HepG2 (cell line): ENCODE data around the gene CTNND1. TPM values are rescaled to one million over a fixed set of nuclear protein-coding genes. Genes with fewer than 3 reads are reported as not detected.

Experiments used
- ATAC-seq: fragments of 200-7000 bp; cut with Tn5 transposase; 3 replicates; pipeline ENCODE4 v1.9.1; 2020; ENCODE audit warnings: mild to moderate bottlenecking, moderate library complexity
- BruUV-seq: library from RNA; stranded (reverse); fragments of 400-500 nt; replicated peaks from 2 replicates; lab custom pipeline; 2021; lab: Mats Ljungman, UMichigan
- CTCF ChIA-PET: fragments of 300-600 bp; formaldehyde crosslinking; extraction: SDS; loops from one replicate; lab custom pipeline; 2021; ENCODE audit warnings: low total read pairs, inconsistent platforms, low intra/inter-chr PET ratio; lab: Yijun Ruan, JAX
- POLR2A ChIA-PET: fragments of 350-600 bp; sonication (Branson Sonifier 250); formaldehyde crosslinking; loops from one replicate; lab custom pipeline; 2020; ENCODE audit warnings: antibody characterized with exemption, inconsistent platforms; lab: Yijun Ruan, JAX
- DNase-seq: peaks from one replicate; pipeline ENCODE4 v3.0.0-alpha.2; 2015; ENCODE audit warnings: low spot score
- FAIRE-seq: peaks from 3 replicates; lab custom pipeline; 2011; peaks lifted over from hg19 to GRCh38; lab: Jason Lieb, UNC
- H2AFZ ChIP-seq: one replicate; pipeline ENCODE4 v1.6.1; 2011; ENCODE audit warnings: low read length, inconsistent platforms
- H3K27ac ChIP-seq: fragments of 300-600 bp; 3 replicates; pipeline ENCODE4 v1.8.0; 2011; ENCODE audit warnings: mixed run types, mild to moderate bottlenecking, mixed read lengths, low read length, inconsistent platforms; ENCODE audit not compliant: insufficient read depth; ENCODE audit errors: extremely low read length
- H3K27me3 ChIP-seq, 2 experiments: fragments of 200-600 bp in 1 of 2; 2 replicates in 1 of 2; 3 replicates in 1 of 2; pipeline versions ENCODE4 v1.6.0 to v1.8.0; 2011; ENCODE audit warnings: low read length in 2 of 2, mild to moderate bottlenecking in 2 of 2, moderate library complexity in 2 of 2, inconsistent platforms in 1 of 2; ENCODE audit not compliant: insufficient read depth in 2 of 2, control insufficient read depth in 1 of 2
- H3K36me3 ChIP-seq, 2 experiments: fragments of 200-600 bp in 1 of 2; replicated peaks in 1 of 2; 2 replicates in 1 of 2; 3 replicates in 1 of 2; pipeline versions ENCODE4 v1.5.1 to v1.8.0; 2011; ENCODE audit warnings: low read length in 2 of 2, inconsistent platforms in 1 of 2; ENCODE audit not compliant: insufficient read depth in 2 of 2, control insufficient read depth in 1 of 2
- H3K4me1 ChIP-seq: 2 replicates; pipeline ENCODE4 v1.5.1; 2012; ENCODE audit warnings: low read length, inconsistent platforms; ENCODE audit not compliant: insufficient read depth
- H3K4me2 ChIP-seq: 2 replicates; pipeline ENCODE4 v1.6.0; 2011; ENCODE audit warnings: low read depth, low read length, inconsistent platforms
- H3K4me3 ChIP-seq, 3 experiments: fragments of 200-600 bp in 1 of 3; sonication (generic), shearing (Covaris generic) in 1 of 3; replicated peaks in 1 of 3; 2 replicates each; pipeline ENCODE4 v1.5.1; 2011 to 2016; ENCODE audit warnings: low read length in 3 of 3, inconsistent platforms in 2 of 3, low read depth in 2 of 3, mild to moderate bottlenecking in 2 of 3, control low read depth in 1 of 3, mixed read lengths in 1 of 3; ENCODE audit not compliant: insufficient read depth in 1 of 3
- H3K79me2 ChIP-seq: one replicate; pipeline ENCODE4 v1.6.1; 2011; ENCODE audit warnings: low read length, inconsistent platforms; ENCODE audit not compliant: insufficient read depth
- H3K9ac ChIP-seq: 2 replicates; pipeline ENCODE4 v1.6.0; 2011; ENCODE audit warnings: mild to moderate bottlenecking, low read depth, low read length, inconsistent platforms; ENCODE audit not compliant: insufficient read depth
- H3K9me3 ChIP-seq: 2 replicates; pipeline ENCODE4 v1.5.1; 2012; ENCODE audit warnings: mild to moderate bottlenecking, low read length
- H4K20me1 ChIP-seq: 2 replicates; pipeline ENCODE4 v1.6.0; 2011; ENCODE audit warnings: inconsistent platforms, mild to moderate bottlenecking, low read length, moderate library complexity; ENCODE audit not compliant: insufficient read depth
- HNF1B ChIP-seq: sonication (generic); formaldehyde crosslinking; IDR thresholded peaks from 2 replicates; pipeline ENCODE4 v1.5.1; 2020; ENCODE audit warnings: mild to moderate bottlenecking, moderate library complexity, missing genetic modification reagents
- POGZ ChIP-seq: sonication (generic); formaldehyde crosslinking; IDR thresholded peaks from 2 replicates; pipeline ENCODE4 v1.4.0; 2020; ENCODE audit warnings: mild to moderate bottlenecking, missing genetic modification reagents
- SP2 ChIP-seq: sonication (generic); formaldehyde crosslinking; IDR thresholded peaks from 2 replicates; pipeline ENCODE4 v1.5.1; 2020; ENCODE audit warnings: mild to moderate bottlenecking, missing genetic modification reagents
- YEATS4 ChIP-seq: sonication (generic); formaldehyde crosslinking; IDR thresholded peaks from 2 replicates; pipeline ENCODE4 v1.4.0; 2020; ENCODE audit warnings: missing genetic modification reagents, borderline replicate concordance
- ZNF138 ChIP-seq: sonication (generic); formaldehyde crosslinking; IDR thresholded peaks from 2 replicates; pipeline ENCODE4 v1.5.0; 2020; ENCODE audit warnings: mild to moderate bottlenecking, low read depth, missing genetic modification reagents
- ZNF142 ChIP-seq: sonication (generic); formaldehyde crosslinking; IDR thresholded peaks from 2 replicates; pipeline ENCODE4 v1.4.0; 2020; ENCODE audit warnings: missing genetic modification reagents
- ZNF577 ChIP-seq: sonication (generic); formaldehyde crosslinking; IDR thresholded peaks from 2 replicates; pipeline ENCODE4 v1.4.0; 2020; ENCODE audit warnings: mild to moderate bottlenecking, low read depth, missing genetic modification reagents, borderline replicate concordance
- ZNF710 ChIP-seq: sonication (generic); formaldehyde crosslinking; IDR thresholded peaks from 2 replicates; pipeline ENCODE4 v1.5.0; 2020; ENCODE audit warnings: mild to moderate bottlenecking, missing genetic modification reagents, borderline replicate concordance
- ZSCAN31 ChIP-seq: sonication (generic); formaldehyde crosslinking; IDR thresholded peaks from 2 replicates; pipeline ENCODE4 v1.5.0; 2020; ENCODE audit warnings: low read depth, mild to moderate bottlenecking, missing genetic modification reagents
- WGBS: methylation state at CpG from one replicate; pipeline ENCODE4 v1.1.6; 2017; ENCODE audit warnings: low lambda C conversion rate; 5-methylcytosine and 5-hydroxymethylcytosine counted together
- in situ Hi-C: cut with HindIII; loops from 2 replicates; pipeline ENCODE4 v1.10.0; 2017; ENCODE audit warnings: low pct_unique_long_range_greater_than_20kb; ENCODE audit not compliant: extremely low pct_ligation_motif_present
- intact Hi-C: fragments of 100-400 bp; cut with micrococcal nuclease; formaldehyde crosslinking; loops from one replicate; pipeline ENCODE4 v1.10.0; 2022; ENCODE audit not compliant: unreplicated experiment
- polyA plus RNA-seq, 8 experiments: library from polyadenylated mRNA; depleted of rRNA in 3 of 8; stranded (reverse) in 7 of 8; unstranded in 1 of 8; fragments of >200 nt; fragmentation: Illumina TruSeq in 4 of 8; extraction: Trizol in 4 of 8; gene quantifications; 2 replicates each; pipeline versions ENCODE4 v1.2.1 to v1.2.3, GENCODE V29; 2011 to 2016; ENCODE audit warnings: low read depth in 4 of 8, missing spikeins in 1 of 8, mixed read lengths in 1 of 8; ENCODE audit not compliant: insufficient read depth in 1 of 8
- total RNA-seq, 5 experiments: library from RNA; depleted of rRNA; stranded (reverse); fragments of >200 nt; fragmentation: Illumina TruSeq; extraction: Trizol; gene quantifications; 2 replicates each; pipeline ENCODE4 v1.2.3, GENCODE V29; 2016; ENCODE audit warnings: low read depth in 1 of 5

Gene CTNND1
- total and polyA plus RNA-seq, 2 of the 13 experiments (the other 11 are each of a cell fraction or from before 2014, with no cell fraction given): 117 to 128 TPM

- POLR2A ChIA-PET: interaction anchor here (0.7 to 11.1 kb wide), 2 partner anchors 8 to 27 kb away, joined by 4 to 215 read pairs; partner anchors contain the start of gene CTNND1
- Histone ChIP-seq H4K20me1 (peaks cover 55% of the 10 kb centered on the region), H2AFZ (no peak overlapping the region), H3K27ac (no peak overlapping the region), H3K4me3 (no peak overlapping the region), H3K27me3 (no peaks in the 10 kb centered on the region), H3K4me2 (no peak overlapping the region), H3K9me3 (no peaks in the 10 kb centered on the region), H3K36me3 (no peaks in the 10 kb centered on the region; a peak in 4 of 5 replicates), H3K79me2 (peaks cover 92% of the 10 kb centered on the region), H3K4me1 (peaks cover 96% of the 10 kb centered on the region), H3K9ac (no peak overlapping the region)
- CTCF ChIA-PET: no interaction called here
- BruUV-seq: no TSS peak
- FAIRE-seq (no peak), DNase-seq (no peak), ATAC-seq (no peak)
- in situ Hi-C loops (no loop called here), intact Hi-C loops (no loop called here)
- TF ChIP-seq ZNF577 (no peak), ZSCAN31 (CRISPR knock-in tag) (no peak), HNF1B (no peak), ZNF142 (CRISPR knock-in tag) (no peak), YEATS4 (CRISPR knock-in tag) (no peak), ZNF710 (CRISPR knock-in tag) (no peak), POGZ (CRISPR knock-in tag) (no peak), ZNF138 (CRISPR knock-in tag) (no peak), SP2 (CRISPR knock-in tag) (no peak)
- 88% methylated on average over 4 of the region's 4 CpGs for WGBS
Measured at GRCh38 chr11:57772562-57772961, 11.0 kb downstream of the CTNND1 start.
